GM12878 (cell line): ENCODE measurements around the gene BMP7. TPM values are rescaled to one million over a fixed set of nuclear protein-coding genes. Genes with fewer than 3 reads are reported as not detected.
A peak's percentile ranks its signal among the peaks of the same experiment; 100 is the strongest.

Experiments
- ATAC-seq: fragments of 200-7000 bp; cut with Tn5 transposase; 3 replicates; pipeline ENCODE4 v1.9.1; 2020; ENCODE audit warnings: mild to moderate bottlenecking, moderate library complexity
- BruUV-seq: library from RNA; stranded (reverse); fragments of 400-500 nt; replicated peaks from 2 replicates; lab custom pipeline; 2021; lab: Mats Ljungman, UMichigan
- CTCF ChIA-PET: fragments of 300-600 bp; sonication (Branson Sonifier 250); formaldehyde crosslinking; extraction: SDS; loops from one replicate; lab custom pipeline; 2021; ENCODE audit warnings: inconsistent platforms; lab: Yijun Ruan, JAX
- POLR2A ChIA-PET: fragments of 350-600 bp; formaldehyde crosslinking; extraction: SDS; loops from one replicate; lab custom pipeline; 2021; ENCODE audit warnings: inconsistent platforms; lab: Charles Lee
- RAD21 ChIA-PET: fragments of 300-600 bp; sonication (Branson Sonifier 250); formaldehyde crosslinking; loops from one replicate; lab custom pipeline; 2023; ENCODE audit warnings: antibody characterized with exemption; ENCODE audit not compliant: unreplicated experiment; lab: Charles Lee
- SMC1A ChIA-PET: fragments of 300-600 bp; sonication (Branson Sonifier 250); formaldehyde crosslinking; loops from one replicate; lab custom pipeline; 2023; ENCODE audit not compliant: unreplicated experiment, uncharacterized antibody; lab: Charles Lee
- DNase-seq: peaks from one replicate; pipeline ENCODE4 v3.0.0-alpha.2; 2011; ENCODE audit warnings: low read depth, low spot score
- FAIRE-seq: peaks from 3 replicates; lab custom pipeline; 2011; peaks lifted over from hg19 to GRCh38; lab: Jason Lieb, UNC
- H2AFZ ChIP-seq: 2 replicates; pipeline ENCODE4 v1.6.0; 2011; ENCODE audit warnings: low read depth, low read length, control low read depth; ENCODE audit not compliant: control insufficient read depth
- H3K27ac ChIP-seq: 2 replicates; pipeline ENCODE4 v1.5.1; 2011; ENCODE audit warnings: control low read depth; ENCODE audit not compliant: control insufficient read depth, insufficient read depth
- H3K27me3 ChIP-seq, 2 experiments: replicated peaks in 1 of 2; 2 replicates each; pipeline versions ENCODE4 v1.6.0 to v1.6.1; 2011; ENCODE audit warnings: low read length in 1 of 2; ENCODE audit not compliant: control insufficient read depth in 2 of 2, insufficient read depth in 2 of 2
- H3K36me3 ChIP-seq, 2 experiments: 2 replicates each; pipeline ENCODE4 v1.5.1; 2011; ENCODE audit warnings: low read length in 1 of 2; ENCODE audit not compliant: control insufficient read depth in 2 of 2, insufficient read depth in 2 of 2
- H3K4me1 ChIP-seq: 2 replicates; pipeline ENCODE4 v1.6.1; 2011; ENCODE audit warnings: mild to moderate bottlenecking, low read length, moderate library complexity, mixed read lengths; ENCODE audit not compliant: control insufficient read depth, insufficient read depth
- H3K4me2 ChIP-seq: 2 replicates; pipeline ENCODE4 v1.6.0; 2011; ENCODE audit warnings: control low read depth; ENCODE audit not compliant: control insufficient read depth, insufficient read depth
- H3K4me3 ChIP-seq: fragments of 200-600 bp; sonication (generic); 2 replicates; pipeline ENCODE4 v1.5.1; 2016
- H3K79me2 ChIP-seq: 2 replicates; pipeline ENCODE4 v1.6.0; 2011; ENCODE audit warnings: low read length; ENCODE audit not compliant: control insufficient read depth, insufficient read depth
- H3K9ac ChIP-seq: 2 replicates; pipeline ENCODE4 v1.8.0; 2011; ENCODE audit warnings: low read length, control low read depth, mixed read lengths; ENCODE audit not compliant: control insufficient read depth, insufficient read depth
- H3K9me3 ChIP-seq: replicated peaks from 3 replicates; pipeline ENCODE4 v1.5.1; 2011; ENCODE audit warnings: mild to moderate bottlenecking, low read length; ENCODE audit not compliant: control insufficient read depth, insufficient read depth
- H4K20me1 ChIP-seq: 2 replicates; pipeline ENCODE4 v1.6.0; 2011; ENCODE audit not compliant: control insufficient read depth, insufficient read depth
- ETV6 ChIP-seq, 2 experiments: fragments of 450-650 bp in 1 of 2; IDR thresholded peaks in 1 of 2; conservative IDR thresholded peaks in 1 of 2; 2 replicates each; pipeline ENCODE4 v1.6.1; 2014; ENCODE audit warnings: antibody characterized with exemption in 1 of 2, borderline replicate concordance in 1 of 2, low read depth in 1 of 2, mild to moderate bottlenecking in 1 of 2, moderate library complexity in 1 of 2
- GABPA ChIP-seq: IDR thresholded peaks from 2 replicates; pipeline ENCODE4 v1.6.1; 2014; ENCODE audit warnings: antibody characterized with exemption, low read depth, mild to moderate bottlenecking, inconsistent platforms
- LARP7 ChIP-seq: fragments of 450-650 bp; IDR thresholded peaks from 2 replicates; pipeline ENCODE4 v1.6.1; 2017; ENCODE audit warnings: mild to moderate bottlenecking
- MEF2A ChIP-seq: IDR thresholded peaks from 2 replicates; pipeline ENCODE4 v1.6.1; 2011; ENCODE audit warnings: low read depth, mild to moderate bottlenecking, low read length, moderate library complexity; ENCODE audit not compliant: insufficient read depth
- SMAD1 ChIP-seq: fragments of 450-650 bp; IDR thresholded peaks from 2 replicates; pipeline ENCODE4 v1.6.1; 2018; ENCODE audit warnings: mild to moderate bottlenecking, low read depth; ENCODE audit not compliant: partially characterized antibody
- SMAD5 ChIP-seq: IDR thresholded peaks from 2 replicates; pipeline ENCODE4 v1.6.1; 2016; ENCODE audit warnings: antibody characterized with exemption, low read depth
- SMARCA5 ChIP-seq: fragments of 450-650 bp; IDR thresholded peaks from 2 replicates; pipeline ENCODE4 v1.6.1; 2017; ENCODE audit warnings: mild to moderate bottlenecking
- YBX1 ChIP-seq: fragments of 450-650 bp; IDR thresholded peaks from 2 replicates; pipeline ENCODE4 v1.6.1; 2016; ENCODE audit warnings: antibody characterized with exemption
- ZNF622 ChIP-seq: fragments of 450-650 bp; IDR thresholded peaks from 2 replicates; pipeline ENCODE4 v1.6.1; 2017; ENCODE audit warnings: mild to moderate bottlenecking, inconsistent platforms
- WGBS: methylation state at CpG from one replicate; pipeline ENCODE4 v1.1.6; 2016; ENCODE audit warnings: low lambda C conversion rate; ENCODE audit not compliant: insufficient replicate concordance, insufficient coverage; ENCODE audit errors: missing lambda C conversion rate; 5-methylcytosine and 5-hydroxymethylcytosine counted together
- in situ Hi-C: fragments of 300-500 bp; cut with MboI; formaldehyde crosslinking; loops from 9 replicates; pipeline ENCODE4 v1.14.3; 2018; ENCODE audit warnings: mixed read lengths
- intact Hi-C: fragments of 100-400 bp; cut with micrococcal nuclease; formaldehyde crosslinking; loops from one replicate; pipeline ENCODE4 v1.14.2; 2022; ENCODE audit not compliant: unreplicated experiment
- polyA plus RNA-seq, 11 experiments: library from polyadenylated mRNA; depleted of rRNA in 4 of 11; unstranded in 6 of 11; stranded (reverse) in 5 of 11; fragments of >200 nt; fragmentation: Nextera tagmentation in 4 of 11; fragmentation: Illumina TruSeq in 1 of 11; extraction: Ambion mirVana in 4 of 11; extraction: Trizol in 1 of 11; gene quantifications; 1 replicate in 1 of 11; 2 replicates in 10 of 11; pipeline versions ENCODE4 v1.2.1 to v1.2.3, GENCODE V29; 2011 to 2016; ENCODE audit warnings: inconsistent platforms in 2 of 11, missing spikeins in 2 of 11, low read depth in 1 of 11
- total RNA-seq, 4 experiments: library from RNA; depleted of rRNA in 3 of 4; stranded (reverse); fragments of >200 nt in 3 of 4; fragmentation: Illumina TruSeq in 1 of 4; extraction: Trizol in 1 of 4; gene quantifications; 2 replicates each; pipeline versions ENCODE4 v1.2.1 to v1.2.3, GENCODE V29; 2013 to 2021
- TF ChIP-seq, protein P1 (sequence below): fragments of 450-650 bp; IDR thresholded peaks from 2 replicates; pipeline ENCODE4 v1.6.1; 2017; ENCODE audit warnings: borderline replicate concordance

The BMP7 gene
- total and polyA plus RNA-seq, 10 of the 15 experiments (the other 5 are each of a cell fraction or from before 2014, with no cell fraction given), result 0.18 to 0.51 (median 0.28) TPM; not detected in 7

DNA sequence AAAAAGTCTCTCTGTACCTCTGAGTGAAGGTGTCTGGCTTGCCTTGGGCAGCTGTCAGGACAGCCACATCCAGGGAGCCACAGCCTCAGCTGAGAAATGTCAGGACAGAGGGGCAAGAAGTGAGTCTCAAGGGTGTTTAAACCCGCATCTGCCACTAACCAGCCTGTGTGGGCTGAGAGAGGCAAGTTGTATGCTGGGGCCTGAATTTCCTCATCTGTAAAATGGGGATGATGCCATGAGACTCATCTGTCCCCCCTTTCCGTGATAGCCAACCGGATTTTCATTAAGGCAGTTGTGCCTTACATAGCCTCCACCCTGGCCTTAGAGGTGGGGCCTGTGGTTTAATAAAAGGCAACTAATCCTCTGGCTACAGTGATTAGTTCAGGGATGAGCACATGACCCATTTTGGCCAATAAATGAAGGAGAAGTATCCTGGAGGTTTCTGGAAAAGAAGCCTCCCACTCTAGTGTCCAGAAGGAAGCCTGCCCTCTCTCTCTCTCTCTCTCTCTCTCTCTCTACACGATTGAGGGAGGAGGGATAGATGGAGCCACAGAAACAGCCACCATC, 79.3 kb downstream of the BMP7 start:
- FAIRE-seq (no peak), DNase-seq (no peak), ATAC-seq (no peak)
- H3K4me2 ChIP-seq, result no peak overlapping the region
- ChIA-PET SMC1A (no interaction called here), POLR2A (no interaction called here), CTCF (no interaction called here), RAD21 (no interaction called here)
- no peaks in the 10 kb centered on the region; the same call in 1 of the 2 replicates for H4K20me1 ChIP-seq
- no peak overlapping the region for H3K9ac ChIP-seq
- intact Hi-C loops, result no loop called here
- no peaks in the 10 kb centered on the region for H3K4me1 ChIP-seq
- no peak overlapping the region for H3K4me3 ChIP-seq
- H3K79me2 ChIP-seq, result no peaks in the 10 kb centered on the region
- TF ChIP-seq GABPA (no peak), ETV6 (conservative IDR thresholded peaks at IDR 0.05 in 1 of 2, IDR thresholded peaks at IDR 0.05 in 1 of 2; ENCODE audit: borderline replicate concordance in 1 of 2, low read depth in 1 of 2) (0 out of 4 replicates have a peak, but pooled peaks of 1 of the 2 experiments have one; percentile 29)
- H3K27me3 ChIP-seq, result no peaks in the 10 kb centered on the region; a peak in 1 of 4 replicates
- no peaks in the 10 kb centered on the region for H3K9me3 ChIP-seq
- BruUV-seq, result no TSS peak
- in situ Hi-C loops, result no loop called here
- H3K27ac ChIP-seq, result no peak overlapping the region
- H3K36me3 ChIP-seq, result no peaks in the 10 kb centered on the region
- H2AFZ ChIP-seq, result no peak overlapping the region
- WGBS, result 52% methylated on average over 3 of the region's 4 CpGs

DNA sequence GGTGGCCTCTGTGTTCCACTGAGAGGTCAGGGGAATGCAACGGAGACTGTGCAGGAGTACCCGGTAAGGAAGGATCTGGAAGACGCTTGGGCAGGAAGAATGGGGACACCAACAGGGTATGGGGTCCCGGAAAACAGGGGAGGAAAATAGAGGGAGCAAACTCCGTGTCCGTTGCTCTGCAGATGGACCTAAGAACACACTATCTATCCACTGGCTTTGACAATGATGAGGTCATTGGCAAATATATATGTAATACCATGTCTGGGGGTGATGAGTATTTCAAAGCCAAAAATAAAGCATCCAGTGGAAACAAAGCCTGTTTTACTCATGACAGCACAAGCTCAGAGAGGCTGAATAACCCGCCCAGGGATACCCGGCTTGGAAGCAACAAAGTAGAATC, 80.2 kb downstream of the BMP7 start:
- intact Hi-C loops (no loop called here), in situ Hi-C loops (no loop called here)
- Histone ChIP-seq H3K9ac (no peak overlapping the region), H3K36me3 (no peaks in the 10 kb centered on the region), H3K9me3 (no peaks in the 10 kb centered on the region), H2AFZ (no peak overlapping the region), H3K4me1 (no peaks in the 10 kb centered on the region), H3K4me2 (no peak overlapping the region), H3K27me3 (no peaks in the 10 kb centered on the region; a peak in 1 of 4 replicates), H3K79me2 (no peaks in the 10 kb centered on the region), H3K27ac (no peak overlapping the region), H3K4me3 (no peak overlapping the region), H4K20me1 (no peaks in the 10 kb centered on the region; the same call in 1 of the 2 replicates)
- TF ChIP-seq YBX1, result no peak
- TF ChIP-seq LARP7, result no peak
- no peak for TF ChIP-seq SMARCA5
- no peak for TF ChIP-seq ZNF622
- TF ChIP-seq, protein P1, sequence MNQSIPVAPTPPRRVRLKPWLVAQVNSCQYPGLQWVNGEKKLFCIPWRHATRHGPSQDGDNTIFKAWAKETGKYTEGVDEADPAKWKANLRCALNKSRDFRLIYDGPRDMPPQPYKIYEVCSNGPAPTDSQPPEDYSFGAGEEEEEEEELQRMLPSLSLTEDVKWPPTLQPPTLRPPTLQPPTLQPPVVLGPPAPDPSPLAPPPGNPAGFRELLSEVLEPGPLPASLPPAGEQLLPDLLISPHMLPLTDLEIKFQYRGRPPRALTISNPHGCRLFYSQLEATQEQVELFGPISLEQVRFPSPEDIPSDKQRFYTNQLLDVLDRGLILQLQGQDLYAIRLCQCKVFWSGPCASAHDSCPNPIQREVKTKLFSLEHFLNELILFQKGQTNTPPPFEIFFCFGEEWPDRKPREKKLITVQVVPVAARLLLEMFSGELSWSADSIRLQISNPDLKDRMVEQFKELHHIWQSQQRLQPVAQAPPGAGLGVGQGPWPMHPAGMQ, result no peak
- no peak for TF ChIP-seq MEF2A
- no peak for TF ChIP-seq SMAD1
- peak in 1 of 2 experiments; percentile 60; a peak in 1 of 4 replicates for TF ChIP-seq ETV6 (conservative IDR thresholded peaks at IDR 0.05 in 1 of 2, IDR thresholded peaks at IDR 0.05 in 1 of 2; ENCODE audit: borderline replicate concordance in 1 of 2, low read depth in 1 of 2)
- no peak for TF ChIP-seq SMAD5
- no TSS peak for BruUV-seq
- WGBS, result 32% methylated on average over 6 of the region's 8 CpGs
- ChIA-PET POLR2A (no interaction called here), SMC1A (no interaction called here), CTCF (no interaction called here), RAD21 (no interaction called here)
- no peak for ATAC-seq
- DNase-seq, result no peak
- FAIRE-seq, result no peak
